GM06990 (cell line): ENCODE measurements around the gene CXCR5.

Experiments used
- DNase-seq: peaks from one replicate; pipeline ENCODE4 v3.0.0-alpha.2; 2011; ENCODE audit not compliant: insufficient read length; ENCODE audit errors: extremely low read depth
- H3K27me3 ChIP-seq: replicated peaks from 2 replicates; pipeline ENCODE4 v1.6.0; 2011; ENCODE audit warnings: low read length; ENCODE audit not compliant: control insufficient read depth, insufficient read depth
- H3K36me3 ChIP-seq: 2 replicates; pipeline ENCODE4 v1.5.1; 2011; ENCODE audit warnings: low read length; ENCODE audit not compliant: control insufficient read depth, insufficient read depth
- H3K4me3 ChIP-seq: replicated peaks from 2 replicates; pipeline ENCODE4 v1.5.1; 2011; ENCODE audit warnings: low read depth, mild to moderate bottlenecking, control low read depth, low read length
- CTCF ChIP-seq: IDR thresholded peaks from 2 replicates; pipeline ENCODE4 v1.5.1; 2011; ENCODE audit warnings: low read length, control low read depth, mild to moderate bottlenecking, inconsistent platforms; ENCODE audit not compliant: insufficient read depth, poor library complexity, severe bottlenecking

The CXCR5 gene

GRCh38 chr11:118870396-118871343 lies 13.0 kb upstream of the CXCR5 start:
- Histone ChIP-seq H3K27me3 (no peaks in the 10 kb centered on the region; the same call in 1 of the 2 replicates), H3K36me3 (no peaks in the 10 kb centered on the region), H3K4me3 (no peak overlapping the region; the same call in 1 of the 2 replicates)
- peak; percentile 65 for DNase-seq
- TF ChIP-seq CTCF, result no peak

DNA sequence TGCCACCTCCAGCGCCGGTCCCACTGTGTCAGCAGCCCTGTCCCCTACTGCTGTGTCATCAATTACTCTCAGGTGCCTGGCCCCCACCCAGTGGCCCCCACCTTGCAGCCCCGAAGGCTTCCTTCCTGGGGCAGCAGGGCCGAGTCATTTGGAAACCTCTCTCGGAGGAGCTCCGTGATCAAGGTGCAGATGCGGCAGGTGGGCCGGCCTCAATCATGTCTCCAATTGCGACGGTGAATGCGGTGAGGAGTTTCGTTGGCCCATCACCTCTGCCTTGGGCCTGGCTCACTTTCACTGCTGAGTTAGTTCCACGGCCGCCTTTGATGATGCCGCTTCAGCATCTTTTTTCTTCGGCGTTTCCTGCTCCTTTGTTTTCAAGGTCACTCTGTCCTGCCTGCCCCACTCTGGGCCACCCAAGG lies 11.3 kb upstream of the CXCR5 start:
- peak; percentile 76 for DNase-seq
- H3K27me3 ChIP-seq, result no peaks in the 10 kb centered on the region; the same call in 1 of the 2 replicates

DNA sequence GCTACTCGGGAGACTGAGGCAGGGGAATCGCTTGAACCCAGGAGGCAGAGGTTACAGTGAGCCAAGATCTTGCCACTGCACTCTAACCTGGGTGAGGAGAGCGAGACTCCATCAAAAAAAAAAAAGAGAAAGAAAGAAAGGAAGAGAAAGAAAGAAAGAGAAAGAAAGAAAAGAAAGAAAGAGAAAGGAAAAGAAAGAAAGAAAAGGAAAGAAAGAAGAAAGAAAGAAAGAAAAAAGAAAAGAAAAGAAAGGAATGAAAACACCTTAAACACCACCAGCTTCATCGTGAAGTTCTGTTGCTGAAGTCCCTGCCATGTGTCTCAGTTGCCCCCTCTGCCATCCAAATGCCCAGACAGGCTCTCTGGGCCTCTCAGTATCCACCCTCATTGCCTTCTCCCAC lies 9.9 kb upstream of the CXCR5 start:
- H3K27me3 ChIP-seq, result no peaks in the 10 kb centered on the region
- H3K4me3 ChIP-seq, result no peak overlapping the region
- no peaks in the 10 kb centered on the region for H3K36me3 ChIP-seq
- no peak for DNase-seq
- TF ChIP-seq CTCF, result no peak

More for the DNA sequence above, 11.3 kb upstream of the CXCR5 start:
- H3K4me3 ChIP-seq, result no peak overlapping the region
- no peak for TF ChIP-seq CTCF
- H3K36me3 ChIP-seq, result no peaks in the 10 kb centered on the region

DNA sequence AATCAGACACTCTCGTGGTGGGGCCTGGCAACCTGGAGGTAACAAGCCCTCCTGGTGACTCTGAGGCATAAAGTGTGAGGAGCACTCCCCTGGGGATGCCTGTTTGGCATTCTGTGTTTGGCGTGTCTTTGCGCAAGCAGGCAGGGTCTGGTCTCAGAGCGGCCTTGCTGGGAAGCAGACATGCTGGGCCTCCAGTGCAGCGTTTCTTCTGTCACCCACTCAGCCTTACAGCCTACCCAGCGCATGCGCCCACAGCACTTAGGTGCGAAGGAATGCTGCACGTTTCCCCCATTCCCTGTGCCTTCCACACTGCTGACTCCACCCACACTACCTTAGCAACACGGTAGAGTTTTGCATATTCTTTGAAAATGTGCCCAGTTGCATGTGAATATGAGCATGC lies 7.4 kb upstream of the CXCR5 start:
- no peak overlapping the region for H3K4me3 ChIP-seq
- TF ChIP-seq CTCF, result no peak

GRCh38 chr11:118877487-118878162 lies 6.1 kb upstream of the CXCR5 start:
- no peaks in the 10 kb centered on the region for H3K36me3 ChIP-seq
- no peak for DNase-seq
- no peaks in the 10 kb centered on the region; the same call in none of the 2 replicates for H3K27me3 ChIP-seq
- no peak for TF ChIP-seq CTCF
- H3K4me3 ChIP-seq, result no peak overlapping the region

More for the DNA sequence above, 7.4 kb upstream of the CXCR5 start:
- Histone ChIP-seq H3K36me3 (no peaks in the 10 kb centered on the region), H3K27me3 (no peaks in the 10 kb centered on the region)
- no peak for DNase-seq
